Fibroblast of lung (primary cell): ENCODE data around the gene HAS3.

Experiments
- CTCF ChIP-seq, 2 donors: IDR thresholded peaks in 1 of 2; conservative IDR thresholded peaks in 1 of 2; 1 replicate in 1 of 2; 2 replicates in 1 of 2; pipeline ENCODE4 v1.5.1; 2011 to 2012; ENCODE audit warnings: low read length in 2 of 2, control low read depth in 1 of 2, inconsistent platforms in 1 of 2, low read depth in 1 of 2, mild to moderate bottlenecking in 1 of 2
- EZH2 ChIP-seq: IDR thresholded peaks from 2 replicates; pipeline ENCODE4 v1.5.1; 2012; ENCODE audit warnings: low read length, control low read depth, mild to moderate bottlenecking; ENCODE audit errors: missing control alignments

DNA sequence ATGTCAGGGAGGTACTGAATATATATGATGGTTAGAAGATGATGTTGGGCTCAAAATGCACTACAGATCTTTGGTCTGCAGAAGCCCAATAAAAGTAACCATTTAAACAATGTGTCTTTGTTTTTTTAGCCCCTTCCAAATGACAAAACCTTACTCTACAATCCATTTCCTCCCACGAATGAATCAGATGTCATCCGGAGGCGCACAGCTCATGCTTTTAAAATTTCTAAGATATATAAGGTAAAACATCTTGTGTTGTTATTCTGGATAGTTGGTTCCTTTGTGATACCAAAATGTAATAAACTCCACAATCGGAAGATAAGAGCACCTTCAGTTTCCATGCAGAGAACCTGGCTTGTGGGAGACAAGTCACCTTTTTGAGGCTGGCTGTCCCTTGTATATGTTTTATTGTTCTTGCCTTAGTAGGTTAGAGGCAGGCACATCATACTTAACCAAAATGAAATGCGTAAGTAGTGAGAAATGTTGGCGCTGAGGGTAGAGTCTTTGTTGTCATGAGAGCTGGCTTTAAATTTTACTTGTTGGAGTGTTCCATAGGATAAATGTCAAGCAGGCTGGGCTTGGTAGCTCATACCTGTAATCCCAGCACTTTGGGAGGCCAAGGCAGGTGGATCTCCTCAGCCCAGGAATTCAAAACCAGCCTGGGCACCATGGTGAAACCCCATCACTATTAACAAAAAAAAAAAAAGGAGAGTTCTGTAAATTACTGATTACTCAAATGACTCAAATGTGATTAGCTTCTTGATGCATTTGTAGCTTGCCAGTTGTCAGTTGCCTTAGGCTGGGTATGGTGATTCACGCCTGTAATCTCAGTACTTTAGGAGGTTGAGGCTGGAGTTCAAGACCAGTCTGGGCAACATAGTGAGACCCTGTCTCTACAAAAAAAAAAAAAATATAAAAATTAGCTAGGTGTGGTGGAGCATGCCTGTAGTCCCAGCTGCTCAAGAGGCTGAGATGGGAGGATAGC is 61.8 kb downstream of the HAS3 start:
- TF ChIP-seq CTCF (conservative IDR thresholded peaks at IDR 0.05 in 1 of 2, IDR thresholded peaks at IDR 0.05 in 1 of 2; ENCODE audit: low read depth in 1 of 2, low read length in 2 of 2) (no peak), EZH2 (no peak)
